NCI-H524 treated with DMSO at 0.1 percent for 48 hours (cell line): ENCODE measurements around the gene TULP4.
"Not testable (repeated sequence)": the region's sequence is repeated elsewhere in the genome, so short reads cannot be mapped to it uniquely, and the experiment has no call there.

Source experiments
- DNase-seq: peaks from one replicate; lab custom pipeline; 2025; lab: John Stamatoyannopoulos, UW

The TULP4 gene

GRCh38 chr6:158391276-158391675 is 79.0 kb downstream of the TULP4 start:
- no peak for DNase-seq

- DNase-seq: not testable (repeated sequence)
These were observed 79.7 kb downstream of the TULP4 start for GRCh38 chr6:158391977-158392376.

GRCh38 chr6:158396136-158396535 is 83.9 kb downstream of the TULP4 start:
- no peak for DNase-seq

GRCh38 chr6:158397578-158397977 is 85.3 kb downstream of the TULP4 start:
- no peak for DNase-seq

- no peak for DNase-seq
These were observed 86.2 kb downstream of the TULP4 start for GRCh38 chr6:158398252-158399024.

- DNase-seq: no peak
These were observed 86.9 kb downstream of the TULP4 start for GRCh38 chr6:158399040-158399700.

- DNase-seq: no peak
These were observed 89.9 kb downstream of the TULP4 start for GRCh38 chr6:158402184-158402583.

- peak; percentile 84 for DNase-seq
These were observed 93.1 kb downstream of the TULP4 start for GRCh38 chr6:158405321-158405831.

- DNase-seq: no peak
These were observed 93.7 kb downstream of the TULP4 start for GRCh38 chr6:158405933-158406332.

GRCh38 chr6:158406736-158407135 is 94.5 kb downstream of the TULP4 start:
- no peak for DNase-seq

- DNase-seq: no peak
These were observed 95.7 kb downstream of the TULP4 start for GRCh38 chr6:158408013-158408412.

- no peak for DNase-seq
These were observed 96.4 kb downstream of the TULP4 start for GRCh38 chr6:158408552-158409130.

GRCh38 chr6:158409451-158409850 is 97.2 kb downstream of the TULP4 start:
- no peak for DNase-seq

GRCh38 chr6:158410784-158411183 is 98.5 kb downstream of the TULP4 start:
- DNase-seq: no peak

GRCh38 chr6:158411998-158412397 is 99.7 kb downstream of the TULP4 start:
- DNase-seq: no peak

- no peak for DNase-seq
These were observed 100.8 kb downstream of the TULP4 start for GRCh38 chr6:158413028-158413427.

- DNase-seq: no peak
These were observed 101.7 kb downstream of the TULP4 start for GRCh38 chr6:158413814-158414565.

GRCh38 chr6:158414851-158415262 is 102.6 kb downstream of the TULP4 start:
- DNase-seq: no peak

GRCh38 chr6:158415666-158416065 is 103.4 kb downstream of the TULP4 start:
- DNase-seq: no peak

GRCh38 chr6:158416883-158417759 is 104.9 kb downstream of the TULP4 start:
- DNase-seq: no peak

GRCh38 chr6:158417760-158418098 is 105.5 kb downstream of the TULP4 start:
- no peak for DNase-seq
